Natural killer cell (primary cell): ENCODE data around the gene CYP8B1. TPM values are rescaled to one million over a fixed set of nuclear protein-coding genes. Genes with fewer than 3 reads are reported as not detected.

Experiments used
- ATAC-seq, 3 donors: fragments of 150-1000 bp in 2 of 3; fragments of 200-7000 bp in 1 of 3; cut with Tn5 transposase; 1 replicate in 1 of 3; 2 replicates in 2 of 3; pipeline ENCODE4 v1.10.0; 2021; ENCODE audit warnings: mild to moderate bottlenecking in 2 of 3, moderate library complexity in 2 of 3
- DNase-seq, 2 donors: peaks; one replicate each; pipeline versions ENCODE4 v3.0.0 to v3.0.0-alpha.2; 2013 to 2021; ENCODE audit warnings: mixed read lengths in 1 of 2
- H3K27ac ChIP-seq: one replicate; pipeline ENCODE4 v1.5.1; 2013; ENCODE audit warnings: mild to moderate bottlenecking, low read length
- H3K27me3 ChIP-seq: one replicate; pipeline ENCODE4 v1.6.1; 2013; ENCODE audit warnings: low read length; ENCODE audit not compliant: control insufficient read depth, insufficient read depth
- H3K36me3 ChIP-seq: one replicate; pipeline ENCODE4 v1.6.1; 2013; ENCODE audit warnings: low read length; ENCODE audit not compliant: control insufficient read depth, insufficient read depth
- H3K4me1 ChIP-seq: one replicate; pipeline ENCODE4 v1.6.1; 2013; ENCODE audit warnings: low read length; ENCODE audit not compliant: control insufficient read depth, insufficient read depth
- H3K4me3 ChIP-seq: one replicate; pipeline ENCODE4 v1.5.1; 2013; ENCODE audit warnings: low read length
- H3K9me3 ChIP-seq: one replicate; pipeline ENCODE4 v1.6.1; 2013; ENCODE audit warnings: low read length; ENCODE audit not compliant: control insufficient read depth, insufficient read depth
- H3K27ac Mint-ChIP-seq, 2 donors: one replicate each; pipeline ENCODE4 v1.8.0; 2022; ENCODE audit warnings: mild to moderate bottlenecking in 2 of 2, mixed read lengths in 2 of 2, moderate library complexity in 1 of 2
- H3K27me3 Mint-ChIP-seq, 2 donors: one replicate each; pipeline ENCODE4 v1.8.0; 2022; ENCODE audit warnings: low read depth in 2 of 2, mixed read lengths in 2 of 2
- H3K36me3 Mint-ChIP-seq: one replicate; pipeline ENCODE4 v1.8.0; 2022; ENCODE audit warnings: mixed read lengths
- H3K4me1 Mint-ChIP-seq, 2 donors: one replicate each; pipeline ENCODE4 v1.8.0; 2022; ENCODE audit warnings: mixed read lengths in 2 of 2
- H3K4me3 Mint-ChIP-seq: one replicate; pipeline ENCODE4 v1.8.0; 2022; ENCODE audit warnings: mild to moderate bottlenecking, moderate library complexity, mixed read lengths
- H3K9me3 Mint-ChIP-seq, 2 donors: one replicate each; pipeline ENCODE4 v1.8.0; 2022; ENCODE audit warnings: mixed read lengths in 2 of 2
- WGBS: methylation state at CpG from one replicate; pipeline ENCODE4 v1.1.7; 2013; ENCODE audit warnings: missing lambda C conversion rate; ENCODE audit not compliant: insufficient coverage; 5-methylcytosine and 5-hydroxymethylcytosine counted together
- intact Hi-C: fragments of 100-400 bp; cut with micrococcal nuclease; formaldehyde crosslinking; loops from one replicate; pipeline ENCODE4 v1.14.2; 2022
- total RNA-seq, 4 donors: library from RNA; stranded (reverse); fragments of 120-200 nt in 1 of 4; gene quantifications; one replicate each; pipeline versions ENCODE4 v1.2.3 to v1.2.4, GENCODE V29; 2013 to 2022
- TF ChIP-seq, protein P1 (sequence below): fragments of 200-600 bp; IDR thresholded peaks from one replicate; pipeline ENCODE4 v1.8.0; 2022; ENCODE audit warnings: antibody characterized with exemption

CYP8B1 gene
- total RNA-seq, 3 donors from 2014 or later (not counting 1 experiment from before 2014, with no cell fraction given), result not detected

- Histone ChIP-seq H3K4me1 (no peaks in the 10 kb centered on the region), H3K9me3 (no peaks in the 10 kb centered on the region), H3K27ac (no peak overlapping the region), H3K27me3 (no peaks in the 10 kb centered on the region), H3K36me3 (no peaks in the 10 kb centered on the region), H3K4me3 (no peak overlapping the region)
- DNase-seq (no peak), ATAC-seq (no peak)
- H3K4me3 Mint-ChIP-seq, result no peak overlapping the region
- peaks cover 7 to 11% of the 10 kb centered on the region in 2 donors for H3K27me3 Mint-ChIP-seq
- TF ChIP-seq, protein P1, sequence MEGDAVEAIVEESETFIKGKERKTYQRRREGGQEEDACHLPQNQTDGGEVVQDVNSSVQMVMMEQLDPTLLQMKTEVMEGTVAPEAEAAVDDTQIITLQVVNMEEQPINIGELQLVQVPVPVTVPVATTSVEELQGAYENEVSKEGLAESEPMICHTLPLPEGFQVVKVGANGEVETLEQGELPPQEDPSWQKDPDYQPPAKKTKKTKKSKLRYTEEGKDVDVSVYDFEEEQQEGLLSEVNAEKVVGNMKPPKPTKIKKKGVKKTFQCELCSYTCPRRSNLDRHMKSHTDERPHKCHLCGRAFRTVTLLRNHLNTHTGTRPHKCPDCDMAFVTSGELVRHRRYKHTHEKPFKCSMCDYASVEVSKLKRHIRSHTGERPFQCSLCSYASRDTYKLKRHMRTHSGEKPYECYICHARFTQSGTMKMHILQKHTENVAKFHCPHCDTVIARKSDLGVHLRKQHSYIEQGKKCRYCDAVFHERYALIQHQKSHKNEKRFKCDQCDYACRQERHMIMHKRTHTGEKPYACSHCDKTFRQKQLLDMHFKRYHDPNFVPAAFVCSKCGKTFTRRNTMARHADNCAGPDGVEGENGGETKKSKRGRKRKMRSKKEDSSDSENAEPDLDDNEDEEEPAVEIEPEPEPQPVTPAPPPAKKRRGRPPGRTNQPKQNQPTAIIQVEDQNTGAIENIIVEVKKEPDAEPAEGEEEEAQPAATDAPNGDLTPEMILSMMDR, result no peak
- H3K36me3 Mint-ChIP-seq, result no peaks in the 10 kb centered on the region
- H3K4me1 Mint-ChIP-seq, result no peaks in the 10 kb centered on the region
- WGBS, result 96% methylated on average over 8 of the region's 8 CpGs
- H3K9me3 Mint-ChIP-seq, result peaks cover 0 to 3% of the 10 kb centered on the region in 2 donors
- H3K27ac Mint-ChIP-seq, result no peak overlapping the region
- intact Hi-C loops, result no loop called here
Measured at GRCh38 chr3:42865256-42865655, 10.4 kb downstream of the CYP8B1 start.

DNA sequence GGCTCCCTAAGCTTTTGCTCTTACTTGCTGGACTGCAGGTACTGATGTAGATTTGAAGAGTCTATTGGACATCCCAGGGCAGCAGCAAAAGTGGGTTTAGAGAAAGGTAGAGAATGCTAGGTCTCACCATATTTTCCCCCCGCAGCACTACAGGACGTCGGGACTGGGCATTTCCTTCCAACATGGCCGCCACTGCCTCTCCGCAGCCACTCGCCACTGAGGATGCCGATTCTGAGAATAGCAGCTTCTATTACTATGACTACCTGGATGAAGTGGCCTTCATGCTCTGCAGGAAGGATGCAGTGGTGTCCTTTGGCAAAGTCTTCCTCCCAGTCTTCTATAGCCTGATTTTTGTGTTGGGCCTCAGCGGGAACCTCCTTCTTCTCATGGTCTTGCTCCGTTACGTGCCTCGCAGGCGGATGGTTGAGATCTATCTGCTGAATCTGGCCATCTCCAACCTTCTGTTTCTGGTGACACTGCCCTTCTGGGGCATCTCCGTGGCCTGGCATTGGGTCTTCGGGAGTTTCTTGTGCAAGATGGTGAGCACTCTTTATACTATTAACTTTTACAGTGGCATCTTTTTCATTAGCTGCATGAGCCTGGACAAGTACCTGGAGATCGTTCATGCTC is 11.2 kb downstream of the CYP8B1 start:
- Mint-ChIP-seq H3K9me3 (peaks cover 0 to 3% of the 10 kb centered on the region in 2 donors), H3K27me3 (peaks cover 7 to 14% of the 10 kb centered on the region in 2 donors), H3K4me1 (no peaks in the 10 kb centered on the region), H3K4me3 (no peak overlapping the region), H3K36me3 (no peaks in the 10 kb centered on the region), H3K27ac (no peak overlapping the region)
- TF ChIP-seq, protein P1, result no peak
- Histone ChIP-seq H3K27ac (no peak overlapping the region), H3K9me3 (no peaks in the 10 kb centered on the region), H3K27me3 (no peaks in the 10 kb centered on the region), H3K36me3 (no peaks in the 10 kb centered on the region), H3K4me1 (no peaks in the 10 kb centered on the region), H3K4me3 (no peak overlapping the region)
- ATAC-seq (no peak), DNase-seq (no peak)
- WGBS, result 95% methylated on average over 15 of the region's 15 CpGs
- intact Hi-C loops, result no loop called here

GRCh38 chr3:42856544-42856943 is 19.1 kb downstream of the CYP8B1 start:
- Mint-ChIP-seq H3K4me3 (no peak overlapping the region), H3K4me1 (no peaks in the 10 kb centered on the region), H3K36me3 (no peaks in the 10 kb centered on the region), H3K27me3 (peaks cover 8 to 14% of the 10 kb centered on the region in 2 donors), H3K9me3 (peaks cover 0 to 3% of the 10 kb centered on the region in 2 donors), H3K27ac (no peak overlapping the region)
- Histone ChIP-seq H3K27me3 (no peaks in the 10 kb centered on the region), H3K4me3 (no peak overlapping the region), H3K36me3 (no peaks in the 10 kb centered on the region), H3K9me3 (no peaks in the 10 kb centered on the region), H3K27ac (no peak overlapping the region), H3K4me1 (no peaks in the 10 kb centered on the region)
- TF ChIP-seq, protein P1, result no peak
- no peak for DNase-seq
- 70% methylated on average over 3 of the region's 3 CpGs for WGBS
- no peak for ATAC-seq
- intact Hi-C loops, result no loop called here
